K562 (cell line): ENCODE results near the gene FKBP1B. TPM values are rescaled to one million over a fixed set of nuclear protein-coding genes. Genes with fewer than 3 reads are reported as not detected.

Experiments
- CAMTA2 ChIP-seq: fragments of 250-450 bp; sonication (Bioruptor Pico); conservative IDR thresholded peaks from 2 replicates; pipeline ENCODE4 v1.5.1; 2022
- CBX1 ChIP-seq: sonication (generic); IDR thresholded peaks from 2 replicates; pipeline ENCODE4 v1.6.1; 2016; ENCODE audit warnings: antibody characterized with exemption, low read depth, mild to moderate bottlenecking
- CXXC5 ChIP-seq: fragments of 250-450 bp; sonication (Bioruptor Pico); IDR thresholded peaks from 2 replicates; pipeline ENCODE4 v1.8.0; 2022; ENCODE audit warnings: inconsistent platforms, mild to moderate bottlenecking, moderate library complexity
- EP300 ChIP-seq: IDR thresholded peaks from 2 replicates; pipeline ENCODE4 v1.6.1; 2012; ENCODE audit warnings: low read length, improper control_type of control experiment
- ESRRA ChIP-seq: fragments of 450-650 bp; IDR thresholded peaks from 2 replicates; pipeline ENCODE4 v1.6.1; 2014; ENCODE audit warnings: low read depth, mild to moderate bottlenecking, moderate library complexity, borderline replicate concordance
- ETV1 ChIP-seq: fragments of 450-650 bp; conservative IDR thresholded peaks from 2 replicates; pipeline ENCODE4 v1.6.1; 2016; ENCODE audit warnings: missing genetic modification characterization, control low read depth, low read depth, missing compliant biosample characterization
- ETV6 ChIP-seq, 3 experiments: fragments of 150-350 bp in 1 of 3; sonication (generic) in 1 of 3; formaldehyde crosslinking in 1 of 3; IDR thresholded peaks; 2 replicates each; pipeline versions ENCODE4 v1.6.1 to v1.8.0; 2014 to 2022; ENCODE audit warnings: borderline replicate concordance in 2 of 3, low read depth in 2 of 3, antibody characterized with exemption in 1 of 3, low read length in 1 of 3, mild to moderate bottlenecking in 1 of 3, missing genetic modification reagents in 1 of 3
- GATAD2B ChIP-seq: fragments of 450-650 bp; IDR thresholded peaks from 2 replicates; pipeline ENCODE4 v1.6.1; 2017; ENCODE audit warnings: mild to moderate bottlenecking, borderline replicate concordance
- HEY1 ChIP-seq: fragments of 250-450 bp; sonication (Bioruptor Pico); IDR thresholded peaks from 2 replicates; pipeline ENCODE4 v1.5.0; 2020; ENCODE audit warnings: mild to moderate bottlenecking, moderate library complexity, borderline replicate concordance
- HOXB6 ChIP-seq: fragments of 250-450 bp; sonication (Bioruptor Pico); IDR thresholded peaks from 2 replicates; pipeline ENCODE4 v1.5.1; 2022; ENCODE audit warnings: mild to moderate bottlenecking, borderline replicate concordance
- PHF21A ChIP-seq: fragments of 450-650 bp; IDR thresholded peaks from 2 replicates; pipeline ENCODE4 v1.6.1; 2017; ENCODE audit warnings: low read depth, borderline replicate concordance
- RBBP5 ChIP-seq: fragments of 200-600 bp; sonication (generic); IDR thresholded peaks from 2 replicates; pipeline ENCODE4 v1.6.1; 2012; ENCODE audit warnings: borderline replicate concordance, mild to moderate bottlenecking, low read length, control low read depth, inconsistent platforms; ENCODE audit not compliant: insufficient read depth, poor library complexity, severe bottlenecking
- TCF7 ChIP-seq: sonication (generic); IDR thresholded peaks from 2 replicates; pipeline ENCODE4 v1.6.1; 2016; ENCODE audit warnings: antibody characterized with exemption, borderline replicate concordance
- YY1 ChIP-seq, 3 experiments: IDR thresholded peaks; 2 replicates each; pipeline ENCODE4 v1.6.1; 2011; ENCODE audit warnings: low read length in 2 of 3, mild to moderate bottlenecking in 2 of 3, moderate library complexity in 2 of 3, borderline replicate concordance in 1 of 3, control low read depth in 1 of 3, low read depth in 1 of 3; ENCODE audit not compliant: insufficient read depth in 3 of 3, insufficient replicate concordance in 2 of 3, control insufficient read depth in 1 of 3, insufficient read length in 1 of 3; ENCODE audit errors: extremely low read depth in 1 of 3
- ZKSCAN1 ChIP-seq: fragments of 150-350 bp; IDR thresholded peaks from 2 replicates; pipeline ENCODE4 v1.6.1; 2016; ENCODE audit warnings: low read depth, low read length
- ZNF41 ChIP-seq: fragments of 250-450 bp; sonication (Bioruptor Pico); conservative IDR thresholded peaks from 2 replicates; pipeline ENCODE4 v1.4.0; 2020; ENCODE audit warnings: mild to moderate bottlenecking
- ZNF780A ChIP-seq: fragments of 250-450 bp; sonication (Bioruptor Pico); IDR thresholded peaks from 2 replicates; pipeline ENCODE4 v1.5.0; 2021; ENCODE audit warnings: mild to moderate bottlenecking
- ZNF830 ChIP-seq: fragments of 250-450 bp; sonication (Bioruptor Pico); IDR thresholded peaks from 2 replicates; pipeline ENCODE4 v1.5.0; 2021; ENCODE audit warnings: mild to moderate bottlenecking
- polyA plus RNA-seq, 8 experiments: library from polyadenylated mRNA; depleted of rRNA in 4 of 8; stranded (reverse) in 5 of 8; unstranded in 3 of 8; fragments of >200 nt; fragmentation: Nextera tagmentation in 2 of 8; fragmentation: Illumina TruSeq in 1 of 8; extraction: Ambion mirVana in 2 of 8; extraction: Trizol in 1 of 8; gene quantifications; 2 replicates each; pipeline versions ENCODE4 v1.2.1 to v1.2.3, GENCODE V29; 2011 to 2014; ENCODE audit warnings: inconsistent platforms in 1 of 8, missing spikeins in 1 of 8
- total RNA-seq, 7 experiments: library from RNA; depleted of rRNA in 6 of 7; stranded (reverse); fragments of >200 nt in 6 of 7; fragmentation: Illumina TruSeq in 2 of 7; extraction: Trizol in 2 of 7; gene quantifications; 2 replicates each; pipeline versions ENCODE4 v1.2.1 to v1.2.3, GENCODE V29; 2011 to 2021; ENCODE audit warnings: low replicate concordance in 1 of 7
- TF ChIP-seq, protein P1 (sequence below): fragments of 250-450 bp; sonication (Bioruptor Pico); IDR thresholded peaks from 2 replicates; pipeline ENCODE4 v1.4.0; 2020; ENCODE audit warnings: borderline replicate concordance
- TF ChIP-seq, protein P2 (sequence below): sonication (generic); formaldehyde crosslinking; IDR thresholded peaks from 2 replicates; pipeline ENCODE4 v1.8.0; 2022; ENCODE audit warnings: missing genetic modification reagents, mild to moderate bottlenecking, moderate library complexity, borderline replicate concordance
- TF ChIP-seq, protein P3 (sequence below): sonication (generic); formaldehyde crosslinking; IDR thresholded peaks from 2 replicates; pipeline ENCODE4 v1.4.0; 2020; ENCODE audit warnings: mild to moderate bottlenecking, missing genetic modification reagents

Gene FKBP1B
- total and polyA plus RNA-seq, 9 of the 15 experiments (the other 6 are each of a cell fraction or from before 2014, with no cell fraction given): 0.58 to 9.4 (median 1.6) TPM

DNA sequence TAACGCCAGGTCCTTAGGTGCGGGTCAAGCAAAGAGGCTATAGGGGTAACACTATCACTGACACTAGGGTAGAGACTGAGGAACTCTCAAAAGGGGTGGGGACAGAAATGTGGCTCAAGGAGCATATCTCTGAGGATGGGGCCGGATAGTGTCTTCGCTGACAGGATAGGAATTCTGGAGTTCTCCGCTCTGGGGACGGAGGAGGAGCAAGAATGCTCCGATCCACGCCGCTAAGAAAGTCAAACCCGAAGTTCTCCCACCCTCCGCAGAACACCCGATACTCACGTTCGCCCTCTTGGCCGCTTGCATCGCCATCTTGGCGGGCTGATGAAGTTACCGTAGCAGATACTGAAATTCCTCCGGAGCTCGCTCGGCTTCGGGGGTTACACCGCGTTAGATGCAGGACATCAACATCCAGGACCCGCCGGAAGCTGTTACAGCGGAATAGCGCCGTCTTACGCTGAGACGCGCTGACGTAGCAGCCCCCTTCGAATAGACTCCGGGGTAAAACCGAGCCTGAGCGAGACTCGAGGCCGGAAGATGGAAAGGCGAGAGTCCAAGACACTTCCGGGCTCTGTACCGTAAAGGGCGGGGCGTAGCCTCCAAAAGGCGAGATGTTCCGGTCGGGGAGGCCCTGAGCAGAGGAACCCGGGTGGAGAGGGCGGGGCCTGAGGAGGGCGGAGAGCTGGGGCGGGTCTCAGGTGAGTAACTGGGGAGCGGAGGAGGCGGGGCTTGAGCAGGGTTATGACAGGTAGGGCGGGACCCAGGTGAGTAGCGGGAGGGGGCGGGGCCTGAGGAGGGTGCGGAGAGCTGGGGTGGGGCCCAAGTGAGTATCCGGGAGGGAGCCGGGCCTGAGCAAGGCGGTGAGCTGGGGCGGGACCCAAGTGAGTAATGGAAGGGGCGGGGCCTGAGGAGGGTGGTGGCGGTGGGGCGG lies 26.6 kb downstream of the FKBP1B start, which contains the start of gene SF3B6 (continued):
- TF ChIP-seq YY1 (IDR thresholded peaks at IDR 0.05; ENCODE audit: borderline replicate concordance in 1 of 3, control insufficient read depth in 1 of 3, extremely low read depth in 1 of 3, insufficient read depth in 3 of 3, insufficient read length in 1 of 3, insufficient replicate concordance in 2 of 3, low read depth in 1 of 3, low read length in 2 of 3) (peak; percentile 34 to 77 (median 75)), CAMTA2 (CRISPR knock-in tag) (no peak), EP300 (peak; percentile 79), ETV6 (IDR thresholded peaks at IDR 0.05; ENCODE audit: borderline replicate concordance in 1 of 2, low read depth in 2 of 2, low read length in 1 of 2) (0 out of 4 replicates have a peak, but pooled peaks of 1 of the 2 experiments have one; percentile 53), ETV6 (CRISPR knock-in tag; IDR thresholded peaks at IDR 0.05; ENCODE audit: borderline replicate concordance) (peak; percentile 68; the same call in 1 of the 2 replicates), CBX1 (peak; percentile 50; the same call in 1 of the 2 replicates), ESRRA (peak; percentile 83), GATAD2B (peak; percentile 48; the same call in 1 of the 2 replicates), HEY1 (CRISPR knock-in tag) (no peak), RBBP5 (peak; percentile 99), ZNF780A (CRISPR knock-in tag) (no peak), TCF7 (peak; percentile 48; the same call in 1 of the 2 replicates), ZNF41 (CRISPR knock-in tag) (no peak), CXXC5 (CRISPR knock-in tag) (peak; percentile 96), PHF21A (peak; percentile 43; the same call in 1 of the 2 replicates), ZNF830 (CRISPR knock-in tag) (0 out of 2 replicates have a peak, but pooled peaks have one; percentile 52), HOXB6 (CRISPR knock-in tag) (no peak), ETV1 (tag) (peak; percentile 98), ZKSCAN1 (peak; percentile 76; the same call in 1 of the 2 replicates)
- TF ChIP-seq, protein P1, sequence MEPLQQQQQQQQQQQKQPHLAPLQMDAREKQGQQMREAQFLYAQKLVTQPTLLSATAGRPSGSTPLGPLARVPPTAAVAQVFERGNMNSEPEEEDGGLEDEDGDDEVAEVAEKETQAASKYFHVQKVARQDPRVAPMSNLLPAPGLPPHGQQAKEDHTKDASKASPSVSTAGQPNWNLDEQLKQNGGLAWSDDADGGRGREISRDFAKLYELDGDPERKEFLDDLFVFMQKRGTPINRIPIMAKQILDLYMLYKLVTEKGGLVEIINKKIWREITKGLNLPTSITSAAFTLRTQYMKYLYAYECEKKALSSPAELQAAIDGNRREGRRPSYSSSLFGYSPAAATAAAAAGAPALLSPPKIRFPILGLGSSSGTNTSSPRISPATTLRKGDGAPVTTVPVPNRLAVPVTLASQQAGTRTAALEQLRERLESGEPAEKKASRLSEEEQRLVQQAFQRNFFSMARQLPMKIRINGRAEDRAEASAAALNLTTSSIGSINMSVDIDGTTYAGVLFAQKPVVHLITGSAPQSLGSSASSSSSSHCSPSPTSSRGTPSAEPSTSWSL (CRISPR knock-in tag): no peak
- TF ChIP-seq, protein P2, sequence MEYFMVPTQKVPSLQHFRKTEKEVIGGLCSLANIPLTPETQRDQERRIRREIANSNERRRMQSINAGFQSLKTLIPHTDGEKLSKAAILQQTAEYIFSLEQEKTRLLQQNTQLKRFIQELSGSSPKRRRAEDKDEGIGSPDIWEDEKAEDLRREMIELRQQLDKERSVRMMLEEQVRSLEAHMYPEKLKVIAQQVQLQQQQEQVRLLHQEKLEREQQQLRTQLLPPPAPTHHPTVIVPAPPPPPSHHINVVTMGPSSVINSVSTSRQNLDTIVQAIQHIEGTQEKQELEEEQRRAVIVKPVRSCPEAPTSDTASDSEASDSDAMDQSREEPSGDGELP (CRISPR knock-in tag): peak; percentile 76; the same call in 1 of the 2 replicates
- TF ChIP-seq, protein P3, sequence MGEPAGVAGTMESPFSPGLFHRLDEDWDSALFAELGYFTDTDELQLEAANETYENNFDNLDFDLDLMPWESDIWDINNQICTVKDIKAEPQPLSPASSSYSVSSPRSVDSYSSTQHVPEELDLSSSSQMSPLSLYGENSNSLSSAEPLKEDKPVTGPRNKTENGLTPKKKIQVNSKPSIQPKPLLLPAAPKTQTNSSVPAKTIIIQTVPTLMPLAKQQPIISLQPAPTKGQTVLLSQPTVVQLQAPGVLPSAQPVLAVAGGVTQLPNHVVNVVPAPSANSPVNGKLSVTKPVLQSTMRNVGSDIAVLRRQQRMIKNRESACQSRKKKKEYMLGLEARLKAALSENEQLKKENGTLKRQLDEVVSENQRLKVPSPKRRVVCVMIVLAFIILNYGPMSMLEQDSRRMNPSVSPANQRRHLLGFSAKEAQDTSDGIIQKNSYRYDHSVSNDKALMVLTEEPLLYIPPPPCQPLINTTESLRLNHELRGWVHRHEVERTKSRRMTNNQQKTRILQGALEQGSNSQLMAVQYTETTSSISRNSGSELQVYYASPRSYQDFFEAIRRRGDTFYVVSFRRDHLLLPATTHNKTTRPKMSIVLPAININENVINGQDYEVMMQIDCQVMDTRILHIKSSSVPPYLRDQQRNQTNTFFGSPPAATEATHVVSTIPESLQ (CRISPR knock-in tag): no peak
